Retina (tissue), 1 donor: ENCODE data around the gene TRAF3IP3.

Source experiments
- DNase-seq: peaks from one replicate; pipeline ENCODE4 v3.0.0-alpha.2; 2016

The TRAF3IP3 gene

DNA sequence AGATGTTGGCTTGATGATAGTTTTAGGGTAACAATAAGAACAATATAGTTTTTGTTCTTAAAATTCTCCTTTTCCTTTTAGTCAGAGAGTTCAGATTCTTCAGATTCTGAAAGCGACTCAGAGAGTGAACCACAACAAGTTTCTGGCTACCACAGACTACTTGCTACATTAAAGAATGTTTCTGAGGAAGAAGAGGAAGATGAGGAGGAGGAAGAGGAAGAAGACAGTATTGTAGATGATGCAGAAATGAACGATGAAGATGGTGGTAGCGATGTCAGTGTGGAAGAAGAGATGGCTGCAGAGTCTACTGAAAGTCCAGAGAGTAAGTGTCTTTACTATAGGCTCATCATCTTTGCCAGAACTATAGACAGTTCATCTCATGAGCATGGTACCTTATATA is 74.9 kb downstream of the TRAF3IP3 start:
- no peak for DNase-seq

- DNase-seq, result no peak
Observed at GRCh38 chr1:209831615-209832014, 75.8 kb downstream of the TRAF3IP3 start.
